PFSK-1 (cell line): Measurements from ENCODE around the gene RNF4.

Experiments
- FOXP2 ChIP-seq: optimal IDR thresholded peaks from 2 replicates; pipeline ENCODE3; 2011; ENCODE audit warnings: borderline replicate concordance, control low read depth, inconsistent platforms; ENCODE audit not compliant: insufficient read depth; ENCODE audit errors: extremely low read length, extremely low read depth
- POLR2AphosphoS5 ChIP-seq: IDR thresholded peaks from 2 replicates; pipeline ENCODE4 v1.6.1; 2012; ENCODE audit warnings: low read depth, mild to moderate bottlenecking, control low read depth, low read length, moderate library complexity
- SIN3A ChIP-seq: IDR thresholded peaks from 2 replicates; pipeline ENCODE4 v1.6.1; 2012; ENCODE audit warnings: mild to moderate bottlenecking, low read length, moderate library complexity, borderline replicate concordance; ENCODE audit not compliant: insufficient read depth
- TAF1 ChIP-seq: IDR thresholded peaks from 2 replicates; pipeline ENCODE4 v1.6.1; 2012; ENCODE audit warnings: low read length, control low read depth, borderline replicate concordance; ENCODE audit not compliant: insufficient read depth

DNA sequence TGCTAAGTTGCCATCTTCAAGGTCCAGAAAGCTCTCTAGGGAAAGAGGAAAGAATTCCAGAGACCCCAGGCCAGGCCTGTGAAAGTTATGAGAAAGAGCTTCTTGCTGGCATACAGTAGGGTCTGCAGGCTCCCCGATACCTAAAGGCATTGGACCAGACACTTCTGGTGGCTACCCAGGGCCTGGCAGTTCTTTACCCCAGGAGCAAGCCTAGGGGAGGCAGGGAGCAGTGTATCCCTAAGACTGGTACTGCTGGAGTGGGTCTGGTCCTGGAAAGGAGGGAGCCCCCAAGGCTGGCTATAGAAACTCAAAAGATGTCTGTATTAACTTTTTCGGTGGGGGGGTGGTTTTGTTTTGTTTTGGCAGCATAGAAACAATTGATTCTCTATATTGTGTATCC, 47.7 kb downstream of the RNF4 start:
- TF ChIP-seq SIN3A (no peak), POLR2AphosphoS5 (no peak), FOXP2 (no peak), TAF1 (no peak)
